ENCODE measurements around the gene CEP170B. TPM values are rescaled to one million over a fixed set of nuclear protein-coding genes. Genes with fewer than 3 reads are reported as not detected.
A peak's percentile ranks its signal among the peaks of the same experiment; 100 is the strongest.

The CEP170B gene
- total and polyA plus RNA-seq, 12 donors, result 2.4 to 29.4 (median 18.3) TPM

DNA sequence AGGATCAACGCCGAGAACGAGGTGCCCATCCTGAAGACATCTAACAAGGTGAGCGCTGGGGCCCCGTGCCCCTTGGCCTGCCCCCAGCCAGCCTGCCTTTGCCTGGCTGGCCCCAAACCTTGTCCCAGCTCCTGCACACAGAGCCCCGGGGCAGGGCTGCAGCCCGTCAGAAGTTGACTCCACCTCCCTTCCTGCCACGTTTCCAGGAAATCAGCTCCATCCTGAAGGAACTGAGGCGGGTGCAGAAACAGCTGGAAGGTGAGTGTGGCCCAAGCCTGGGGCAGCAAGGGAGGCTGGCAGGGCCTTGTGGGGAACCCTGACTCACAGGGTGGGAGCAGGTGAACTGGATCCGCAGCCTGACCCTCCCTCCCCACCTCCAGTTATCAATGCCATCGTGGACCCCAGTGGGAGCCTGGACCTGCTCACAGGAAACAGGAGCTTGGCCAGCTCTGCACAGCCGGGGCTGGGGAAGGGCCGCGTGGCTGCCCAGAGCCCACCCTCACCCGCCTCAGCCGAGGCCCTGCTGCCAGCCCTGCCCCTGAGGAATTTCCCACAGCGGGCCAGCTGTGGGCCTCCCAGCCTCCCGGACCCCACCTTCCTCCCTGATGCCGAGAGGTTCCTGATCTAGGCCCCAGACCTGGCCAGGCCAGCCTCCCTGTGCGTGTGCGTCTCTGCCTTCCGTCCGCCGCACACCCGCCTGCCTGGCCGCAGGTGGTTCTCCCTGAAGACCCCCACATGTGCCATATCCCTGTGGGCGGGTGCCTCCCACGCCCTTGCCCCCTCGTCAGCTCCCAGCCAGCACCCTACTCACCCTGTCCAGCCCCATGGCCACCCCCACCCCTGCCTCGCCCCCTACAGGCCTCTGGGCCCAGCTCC lies 29.5 kb downstream of the CEP170B start:
- peak in 3 of 7 donors; percentile 13 to 49 (median 17) for DNase-seq
- no peaks in the 10 kb centered on the region for H3K36me3 ChIP-seq (replicated peaks in 1 of 2)
- H3K9me3 ChIP-seq (replicated peaks in 1 of 3), result no peaks in the 10 kb centered on the region
- H3K27me3 ChIP-seq, result no peaks in the 10 kb centered on the region
- H3K27ac ChIP-seq, result no peak overlapping the region
- TF ChIP-seq POLR2A (IDR thresholded peaks at IDR 0.05), result no peak
- TF ChIP-seq, protein P1, sequence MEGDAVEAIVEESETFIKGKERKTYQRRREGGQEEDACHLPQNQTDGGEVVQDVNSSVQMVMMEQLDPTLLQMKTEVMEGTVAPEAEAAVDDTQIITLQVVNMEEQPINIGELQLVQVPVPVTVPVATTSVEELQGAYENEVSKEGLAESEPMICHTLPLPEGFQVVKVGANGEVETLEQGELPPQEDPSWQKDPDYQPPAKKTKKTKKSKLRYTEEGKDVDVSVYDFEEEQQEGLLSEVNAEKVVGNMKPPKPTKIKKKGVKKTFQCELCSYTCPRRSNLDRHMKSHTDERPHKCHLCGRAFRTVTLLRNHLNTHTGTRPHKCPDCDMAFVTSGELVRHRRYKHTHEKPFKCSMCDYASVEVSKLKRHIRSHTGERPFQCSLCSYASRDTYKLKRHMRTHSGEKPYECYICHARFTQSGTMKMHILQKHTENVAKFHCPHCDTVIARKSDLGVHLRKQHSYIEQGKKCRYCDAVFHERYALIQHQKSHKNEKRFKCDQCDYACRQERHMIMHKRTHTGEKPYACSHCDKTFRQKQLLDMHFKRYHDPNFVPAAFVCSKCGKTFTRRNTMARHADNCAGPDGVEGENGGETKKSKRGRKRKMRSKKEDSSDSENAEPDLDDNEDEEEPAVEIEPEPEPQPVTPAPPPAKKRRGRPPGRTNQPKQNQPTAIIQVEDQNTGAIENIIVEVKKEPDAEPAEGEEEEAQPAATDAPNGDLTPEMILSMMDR (IDR thresholded peaks at IDR 0.05), result no peak
- H3K4me1 ChIP-seq (replicated peaks in 1 of 2), result peaks cover 13 to 15% of the 10 kb centered on the region in 2 donors
- no peak overlapping the region for H3K4me3 ChIP-seq
- WGBS, 4 donors, result 86 to 91% (median 89%) methylated on average over 18 to 30 of the region's 30 CpGs
- intact Hi-C loops (cut with DNase I), result loop anchor here in 1 of 2 donors (5.0 kb wide), 1 partner anchor 153 kb away; no protein-coding TSS in a partner anchor

DNA sequence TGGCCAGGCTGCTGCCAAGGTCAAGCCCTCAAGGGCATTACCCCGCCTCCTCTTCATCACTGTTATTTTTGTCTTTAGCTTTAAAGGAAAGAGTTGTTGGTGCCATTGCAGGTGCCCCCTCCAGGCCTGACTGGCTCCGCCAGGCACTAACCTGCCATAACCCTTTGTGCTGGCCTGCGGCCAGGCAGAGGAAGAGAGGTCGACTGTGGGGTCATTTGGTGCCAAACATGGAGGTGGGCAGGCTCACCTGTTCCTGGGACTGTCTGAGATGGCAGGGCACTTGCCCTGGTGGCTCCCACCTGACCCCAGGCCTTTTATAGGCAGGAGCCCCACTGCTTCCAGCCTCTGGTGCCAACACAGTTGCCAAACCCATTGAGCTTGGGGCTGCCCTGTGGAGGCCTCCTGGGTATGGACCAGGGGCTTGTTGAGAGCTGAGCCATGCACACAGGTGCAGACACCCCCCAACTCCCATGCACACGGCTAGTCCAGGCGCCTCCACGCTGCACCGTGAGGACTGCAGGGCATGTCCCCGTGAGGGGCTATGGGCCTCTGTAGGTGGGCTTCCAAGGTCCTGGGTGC lies 30.2 kb downstream of the CEP170B start:
- peak in 4 of 7 donors; percentile 15 to 26 (median 18) for DNase-seq
- no peak overlapping the region for H3K4me3 ChIP-seq
- H3K9me3 ChIP-seq (replicated peaks in 1 of 3), result no peaks in the 10 kb centered on the region
- intact Hi-C loops (cut with DNase I), result loop anchor here in 1 of 2 donors (5.0 kb wide), 1 partner anchor 152 kb away; no protein-coding TSS in a partner anchor
- no peaks in the 10 kb centered on the region for H3K36me3 ChIP-seq (replicated peaks in 1 of 2)
- H3K27ac ChIP-seq, result no peak overlapping the region
- WGBS, 4 donors, result 70 to 77% (median 73%) methylated on average over 8 to 9 of the region's 9 CpGs
- TF ChIP-seq, protein P1 (IDR thresholded peaks at IDR 0.05), result no peak
- no peak for TF ChIP-seq POLR2A (IDR thresholded peaks at IDR 0.05)
- peaks cover 13 to 15% of the 10 kb centered on the region in 2 donors for H3K4me1 ChIP-seq (replicated peaks in 1 of 2)
- H3K27me3 ChIP-seq, result no peaks in the 10 kb centered on the region

DNA sequence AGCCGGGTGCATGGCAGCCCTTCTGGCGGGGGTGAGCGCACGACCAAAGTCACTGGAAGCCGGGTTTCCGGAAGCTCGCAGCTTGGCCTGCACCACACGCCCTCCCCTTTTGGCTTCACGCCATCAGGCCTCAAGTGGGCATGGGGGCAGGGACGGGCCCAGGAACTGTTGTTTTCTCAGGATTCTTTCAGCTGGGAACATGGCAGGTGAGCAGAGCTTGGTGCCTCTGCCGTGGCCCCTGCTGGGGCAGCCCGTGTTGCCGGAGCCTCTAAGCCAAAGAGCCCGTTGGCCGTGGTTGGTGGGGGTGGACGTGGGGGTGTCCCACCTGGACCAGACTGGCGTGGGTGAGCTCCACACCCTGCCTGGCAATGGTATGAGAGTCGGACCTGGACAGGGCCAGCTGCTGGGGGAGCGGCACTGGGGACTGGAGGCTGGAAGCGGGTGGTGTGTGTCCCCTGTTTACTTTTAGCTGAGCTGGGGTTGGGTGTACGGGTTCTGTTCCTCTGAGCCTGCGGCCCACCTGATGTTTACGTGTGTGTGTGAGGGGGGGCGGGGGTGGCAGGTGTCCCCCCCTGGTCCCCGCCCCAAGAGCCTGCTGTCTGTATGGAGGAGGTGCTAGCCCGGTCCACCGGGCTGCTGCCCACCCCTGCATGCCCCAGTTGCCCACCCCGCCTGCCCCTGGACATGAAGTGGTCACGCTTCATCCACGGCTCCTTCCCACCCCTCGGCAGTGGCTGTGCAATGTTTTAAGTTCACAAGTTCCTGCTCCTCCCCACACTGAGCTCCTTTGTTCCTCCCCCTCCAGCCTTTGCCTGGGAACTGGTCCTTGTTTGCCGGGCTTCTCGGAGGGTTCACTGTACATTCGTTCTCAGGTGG lies 31.0 kb downstream of the CEP170B start:
- H3K36me3 ChIP-seq (replicated peaks in 1 of 2), result no peaks in the 10 kb centered on the region
- peak; percentile 31 to 74 (median 63) for DNase-seq
- no peak overlapping the region for H3K27ac ChIP-seq
- intact Hi-C loops (cut with DNase I), result loop anchor here in 1 of 2 donors (5.0 kb wide), 1 partner anchor 151 kb away; no protein-coding TSS in a partner anchor
- H3K9me3 ChIP-seq (replicated peaks in 1 of 3), result no peaks in the 10 kb centered on the region
- TF ChIP-seq POLR2A (IDR thresholded peaks at IDR 0.05), result no peak
- TF ChIP-seq, protein P1 (IDR thresholded peaks at IDR 0.05), result no peak
- H3K27me3 ChIP-seq, result no peaks in the 10 kb centered on the region
- peaks cover 13 to 15% of the 10 kb centered on the region in 2 donors for H3K4me1 ChIP-seq (replicated peaks in 1 of 2)
- 38 to 66% (median 55%) methylated on average over 7 to 34 of the region's 34 CpGs for WGBS, 4 donors
- no peak overlapping the region for H3K4me3 ChIP-seq
